HG03135 (cell line): Measurements from ENCODE around the gene AKAP13.
"Not testable (repeated sequence)": the region's sequence is repeated elsewhere in the genome, so short reads cannot be mapped to it uniquely, and the experiment has no call there.

Source experiments
- ATAC-seq: cut with Tn5 transposase; IDR thresholded peaks from one replicate; pipeline ENCODE4 v1.9.1; 2021; ENCODE audit warnings: mild to moderate bottlenecking, moderate library complexity; ENCODE audit not compliant: unreplicated experiment

AKAP13 gene

DNA sequence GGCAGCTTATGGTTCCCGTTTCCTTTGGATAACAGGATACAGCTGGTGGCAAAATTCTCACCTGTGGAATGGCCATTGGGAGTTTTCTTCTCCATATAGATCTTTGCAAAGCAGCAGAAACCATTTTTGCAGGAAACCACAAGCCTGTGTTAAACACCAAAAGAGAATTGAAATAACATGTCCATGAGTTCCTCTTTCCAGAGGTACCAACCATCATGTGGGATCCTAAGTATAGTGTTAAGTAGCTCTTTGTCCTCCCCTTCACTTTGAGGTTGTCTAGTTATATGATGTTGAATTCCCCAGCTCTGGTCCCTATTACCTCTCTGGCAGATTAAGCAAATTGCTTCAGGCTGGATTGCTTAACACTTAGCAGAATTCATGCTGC is 94.9 kb downstream of the AKAP13 start:
- ATAC-seq, result peak; percentile 49

DNA sequence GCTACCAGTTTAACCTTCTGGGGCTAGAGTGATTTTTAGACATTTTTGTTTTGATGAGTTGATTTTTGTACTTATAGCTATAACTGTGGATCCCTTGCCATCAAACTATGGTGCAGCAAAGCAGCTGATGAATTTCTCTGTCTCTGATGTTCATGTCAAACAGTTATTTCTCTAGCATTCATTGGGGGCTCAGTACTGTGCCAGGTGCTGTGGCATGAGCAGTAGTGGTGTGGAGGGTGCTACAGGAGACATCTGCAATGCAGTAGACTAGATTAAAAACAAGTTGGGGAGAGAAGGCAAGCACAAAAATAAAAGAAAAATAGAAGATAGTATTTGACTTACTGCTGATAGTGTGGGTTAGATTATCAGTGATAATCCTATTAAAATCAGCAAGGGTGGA is 95.3 kb downstream of the AKAP13 start:
- ATAC-seq, result no peak

DNA sequence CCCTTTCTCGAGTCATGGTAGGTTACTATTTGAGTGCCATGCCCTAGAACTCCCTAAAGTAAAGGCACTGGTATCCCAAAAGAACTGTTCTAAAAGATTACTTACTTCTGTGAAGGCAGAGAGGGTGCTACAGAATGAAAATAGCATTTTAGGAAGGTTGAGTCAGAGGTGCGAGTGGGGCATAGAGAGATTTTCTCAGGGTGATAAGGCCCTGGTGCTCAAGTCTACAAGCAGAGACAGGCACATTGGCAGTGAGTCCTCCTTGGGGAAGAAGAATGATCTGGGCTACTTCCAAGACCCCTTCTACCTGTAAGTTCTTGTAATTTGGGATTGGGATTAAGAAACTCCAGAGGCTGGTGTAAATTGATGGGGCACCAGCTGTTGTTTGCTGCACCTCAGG is 96.7 kb downstream of the AKAP13 start:
- no peak for ATAC-seq

DNA sequence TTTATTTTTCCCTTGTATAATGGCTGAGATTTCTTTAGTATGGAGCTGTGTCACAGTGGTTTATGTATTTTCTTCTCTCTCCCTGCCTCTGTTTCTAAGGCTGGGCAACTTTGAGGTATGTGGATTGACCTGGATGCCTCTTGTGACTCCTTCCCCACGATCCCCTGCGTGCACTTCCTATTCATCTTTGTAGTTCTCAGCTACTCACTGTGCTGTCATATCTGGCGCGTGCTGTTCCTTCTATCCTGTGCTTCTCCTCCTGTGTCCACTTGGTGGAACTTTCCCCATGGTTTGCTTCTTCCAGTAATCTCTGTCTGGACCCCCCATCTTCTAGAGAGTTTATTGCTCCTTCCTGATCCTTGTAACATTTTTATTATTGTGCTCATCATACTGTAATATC is 97.3 kb downstream of the AKAP13 start:
- ATAC-seq, result no peak

DNA sequence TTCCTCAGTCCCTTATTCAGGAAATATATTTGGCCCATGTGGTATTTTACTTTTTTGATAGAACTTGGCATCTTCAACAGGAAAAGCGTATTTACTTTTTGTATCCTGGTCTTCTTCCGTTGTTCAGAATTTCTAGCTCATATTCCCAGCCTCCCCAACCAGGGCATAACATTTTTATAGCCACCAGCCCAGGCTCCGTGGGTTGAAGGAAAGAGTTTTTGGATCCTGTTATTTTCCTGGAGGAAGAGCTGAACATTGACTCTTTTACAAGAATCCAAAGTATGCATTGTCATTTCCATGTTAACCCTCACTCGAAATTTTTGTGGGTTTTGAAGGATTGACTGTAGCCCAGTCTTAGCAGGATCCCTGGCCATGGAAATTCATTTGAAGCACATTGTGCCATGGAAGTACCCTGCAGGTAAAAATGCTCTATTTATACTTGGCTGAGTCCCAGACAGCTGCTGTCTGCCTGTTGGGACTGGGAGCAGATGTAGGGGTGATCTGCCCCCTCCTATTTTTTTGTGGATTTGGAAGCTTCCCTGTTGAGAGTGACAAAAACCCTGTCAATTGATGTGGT is 98.8 kb downstream of the AKAP13 start:
- ATAC-seq, result no peak

DNA sequence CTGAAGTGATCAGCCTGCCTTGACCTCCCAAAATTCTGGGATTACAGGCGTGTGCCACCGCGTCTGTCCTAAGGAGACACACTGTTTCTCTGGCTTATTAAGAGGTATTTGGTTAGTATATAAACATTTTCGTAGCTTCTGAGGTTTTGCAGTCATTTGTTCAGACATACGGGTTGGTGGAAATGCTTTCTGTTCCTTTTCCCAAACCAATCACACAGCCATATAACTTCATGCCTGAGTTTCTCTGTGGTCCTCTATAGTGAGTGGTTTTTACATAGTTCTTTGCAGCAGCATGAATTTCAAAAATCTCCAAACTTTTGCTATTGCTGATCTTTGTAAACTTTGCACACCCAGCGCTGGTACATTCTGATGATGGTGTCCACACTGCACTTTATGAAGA is 100.5 kb downstream of the AKAP13 start:
- no peak for ATAC-seq

DNA sequence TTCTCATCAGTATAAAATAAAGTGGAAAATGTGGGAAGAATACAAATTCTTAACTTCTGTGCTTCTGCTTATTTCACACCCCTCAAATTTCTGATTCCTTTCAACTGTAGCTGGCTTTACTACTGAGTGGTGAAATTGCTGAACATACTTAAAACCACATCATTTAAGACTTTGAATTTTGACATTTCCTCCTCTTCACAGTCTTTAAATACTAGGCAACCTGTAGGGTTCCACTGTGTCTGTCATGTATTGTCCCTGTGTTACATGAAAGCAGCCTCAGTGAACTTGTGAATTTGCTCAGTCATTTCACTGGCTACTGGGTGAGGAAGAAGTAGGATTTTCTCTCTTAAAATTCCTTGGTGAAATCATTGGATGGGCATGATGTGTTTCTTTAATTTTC is 101.1 kb downstream of the AKAP13 start:
- not testable (repeated sequence) for ATAC-seq

DNA sequence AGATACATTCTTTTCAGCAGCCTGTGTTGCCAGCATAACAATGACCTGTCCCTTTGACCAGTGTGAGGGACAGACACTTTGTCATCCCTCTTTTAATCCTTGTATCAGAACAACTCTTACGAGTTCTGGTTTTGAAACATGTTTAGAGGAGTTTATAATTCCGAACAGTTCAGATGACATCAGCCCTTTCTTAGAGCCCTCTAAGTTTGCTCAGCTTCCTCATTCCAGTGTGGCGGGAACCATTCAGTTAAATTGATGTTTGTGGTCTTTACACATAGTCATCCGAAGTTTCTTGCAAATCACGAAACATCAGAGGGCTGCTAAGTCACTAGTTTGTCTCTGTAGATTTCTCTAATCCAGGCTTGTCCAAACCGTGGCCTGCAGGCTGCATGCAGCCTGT is 102.5 kb downstream of the AKAP13 start:
- no peak for ATAC-seq

DNA sequence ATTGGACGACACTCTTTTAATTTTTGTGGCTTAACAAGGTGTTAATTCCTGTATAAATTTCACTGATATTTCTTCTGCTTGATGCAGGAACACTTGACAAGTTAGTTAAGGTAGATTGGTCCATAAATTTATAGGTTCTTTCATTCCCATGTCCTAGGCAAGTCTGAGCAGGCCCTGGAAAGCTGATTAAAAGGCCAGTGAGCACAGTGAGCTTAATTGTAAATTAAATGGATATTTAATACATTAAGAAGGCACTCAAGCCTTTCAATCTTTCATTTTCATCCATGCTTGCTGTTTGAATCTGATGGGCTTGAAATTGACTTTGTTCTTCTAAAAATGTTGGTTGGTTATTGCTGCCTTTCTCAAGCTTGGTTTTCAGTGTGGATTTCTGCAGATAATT is 103.6 kb downstream of the AKAP13 start:
- ATAC-seq, result not testable (repeated sequence)

DNA sequence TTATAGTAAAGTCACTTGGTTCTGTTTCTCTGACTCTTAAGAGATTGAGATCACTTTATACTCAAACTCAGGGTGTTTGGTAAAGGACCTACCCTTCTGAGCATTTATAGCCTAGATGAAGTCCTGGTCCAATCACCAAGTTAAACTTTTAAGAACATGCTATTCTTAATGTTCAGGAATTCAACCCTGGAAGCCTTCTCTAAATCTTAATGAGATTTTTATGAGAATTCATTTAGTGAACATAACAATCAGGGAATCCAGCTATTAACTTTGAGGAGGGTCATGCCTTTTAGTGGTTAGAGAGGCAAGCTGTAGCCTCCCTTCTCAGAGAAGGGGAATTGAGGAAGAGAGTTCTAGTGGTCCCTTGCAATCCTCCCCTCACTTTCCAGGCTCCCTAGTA is 104.5 kb downstream of the AKAP13 start:
- not testable (repeated sequence) for ATAC-seq

DNA sequence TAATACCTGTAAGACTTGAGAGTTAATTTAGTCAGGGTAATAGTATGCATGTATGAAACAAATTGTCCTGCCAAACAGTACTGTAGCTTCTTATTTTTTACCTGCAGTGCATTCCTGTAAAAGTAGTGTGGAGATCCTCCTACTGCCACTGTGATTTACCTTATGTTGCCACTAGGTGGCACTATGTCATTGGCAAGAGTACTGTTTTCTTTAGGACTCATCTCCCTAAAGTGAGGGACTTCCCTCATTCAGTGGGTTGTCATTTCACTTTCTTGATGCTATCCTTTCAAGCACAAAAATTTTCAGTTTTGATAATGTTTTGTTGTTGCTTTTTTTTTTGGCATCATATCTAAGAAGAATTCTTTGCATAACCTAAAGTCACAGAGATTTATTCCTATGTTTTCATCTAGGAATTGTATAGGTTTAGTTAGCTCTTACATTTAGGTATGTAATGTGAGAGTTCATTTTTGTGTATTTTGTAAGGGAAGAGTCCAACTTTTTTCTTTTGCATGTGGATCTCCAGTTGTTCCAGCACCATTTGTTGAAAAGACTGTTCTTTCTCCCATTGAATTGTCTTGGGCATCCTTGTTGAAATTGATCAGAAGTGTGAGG is 105.7 kb downstream of the AKAP13 start:
- ATAC-seq, result no peak

DNA sequence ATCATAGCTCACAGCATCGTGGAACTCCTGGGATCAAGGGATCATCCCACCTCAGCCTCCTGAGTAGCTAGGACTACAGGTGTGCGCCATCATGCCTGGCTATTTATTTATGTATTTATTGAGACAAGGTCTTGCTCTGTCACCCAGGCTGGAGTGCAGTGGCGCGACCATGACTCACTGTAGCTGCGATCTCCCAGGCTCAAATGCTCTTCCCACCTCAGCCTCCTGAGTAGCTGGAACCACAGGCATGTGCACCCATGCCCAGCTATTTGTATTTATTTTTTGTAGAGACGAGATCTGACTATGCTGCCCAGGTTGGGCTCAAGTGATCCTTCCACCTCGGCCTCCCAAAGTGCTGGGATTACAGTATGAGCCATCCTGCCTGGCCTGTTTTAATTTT is 107.4 kb downstream of the AKAP13 start:
- not testable (repeated sequence) for ATAC-seq

DNA sequence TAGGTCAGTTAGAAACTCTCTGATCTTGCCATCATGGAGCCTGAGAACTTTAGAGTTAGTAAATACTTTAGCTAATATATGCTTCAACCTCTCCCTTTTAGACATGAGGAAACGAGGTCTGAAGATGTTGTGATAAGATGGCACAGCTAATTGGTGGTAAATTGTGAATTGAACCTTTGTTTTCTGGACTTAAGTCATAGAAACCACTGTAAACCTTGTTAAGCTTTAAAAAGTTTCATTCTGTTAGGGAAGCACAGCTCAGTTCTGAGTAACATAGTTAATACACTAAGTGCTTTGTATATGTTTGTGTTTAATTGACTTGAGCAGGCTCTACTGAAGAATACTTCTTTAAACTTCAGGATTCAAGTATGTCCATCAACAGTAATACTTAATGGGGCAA is 108.6 kb downstream of the AKAP13 start:
- no peak for ATAC-seq

DNA sequence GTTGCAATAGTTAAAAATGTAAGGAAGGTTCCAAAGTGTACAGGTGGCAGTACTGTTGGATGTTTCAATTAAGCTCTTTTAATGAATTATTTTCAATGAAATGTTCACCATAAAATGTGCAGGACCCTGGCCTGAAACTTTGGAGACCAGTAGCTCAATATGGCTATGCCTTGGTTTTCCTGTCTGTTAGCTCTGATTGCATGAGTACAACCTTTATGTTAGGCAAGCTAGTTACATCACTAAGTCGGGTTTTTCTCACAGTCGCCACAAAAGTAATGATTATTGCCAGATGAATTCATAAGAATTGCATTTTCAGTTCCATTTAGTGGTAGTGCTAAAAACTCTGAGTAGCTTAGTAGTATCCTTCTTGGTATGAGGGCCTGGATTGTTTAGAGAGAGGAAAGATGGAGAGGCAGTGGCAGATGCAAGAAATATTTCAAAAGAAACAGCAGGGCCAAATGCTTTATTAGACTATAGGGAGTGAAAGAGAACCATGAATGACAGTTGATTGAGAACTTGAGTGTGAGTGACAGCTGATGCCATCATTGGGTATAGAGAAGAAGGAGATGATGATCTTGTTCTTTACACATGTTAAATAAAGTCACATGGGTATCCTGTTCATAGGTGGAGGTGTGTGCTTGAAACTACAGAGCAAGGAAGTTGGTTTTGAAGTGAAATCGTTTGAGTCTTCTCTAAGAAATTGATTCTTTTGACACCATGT is 109.5 kb downstream of the AKAP13 start:
- ATAC-seq, result no peak

DNA sequence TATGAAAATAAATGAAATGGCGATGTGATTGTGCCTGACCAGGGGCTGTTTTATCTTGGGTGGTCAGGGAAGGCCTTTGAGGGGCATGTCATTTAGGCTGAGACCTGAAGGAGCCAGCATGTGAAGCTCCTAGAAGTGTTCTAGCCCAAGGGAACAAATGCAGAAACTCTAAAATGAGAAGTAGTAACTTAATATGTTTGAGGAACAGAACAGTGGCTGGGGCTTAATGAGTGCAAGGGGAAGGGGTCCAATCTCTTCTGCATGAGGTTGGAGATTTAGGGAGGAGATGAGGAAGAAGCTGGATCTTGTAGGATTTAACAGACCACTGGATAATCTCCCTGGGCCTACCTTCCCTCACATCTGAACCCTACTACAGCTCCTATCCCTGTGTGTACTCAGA is 110.5 kb downstream of the AKAP13 start:
- no peak for ATAC-seq

DNA sequence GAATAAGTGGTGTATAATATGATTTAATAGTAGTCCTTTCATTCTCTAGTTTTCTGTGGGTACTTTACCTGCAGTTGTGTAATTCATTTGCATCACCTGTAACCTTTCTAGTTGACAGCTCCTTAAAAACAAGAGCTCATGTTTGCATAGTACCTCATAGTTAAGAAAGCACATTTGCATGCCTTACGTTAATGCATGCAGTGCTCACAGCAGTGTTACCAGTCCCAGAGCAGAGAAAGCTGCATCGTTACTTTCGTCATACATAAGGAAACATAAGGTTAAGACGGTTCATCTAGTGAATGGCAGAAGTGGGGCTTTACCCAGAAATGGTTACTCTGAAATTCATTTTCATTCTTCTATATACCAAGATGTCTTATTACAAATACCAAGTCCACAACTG is 111.3 kb downstream of the AKAP13 start:
- no peak for ATAC-seq

DNA sequence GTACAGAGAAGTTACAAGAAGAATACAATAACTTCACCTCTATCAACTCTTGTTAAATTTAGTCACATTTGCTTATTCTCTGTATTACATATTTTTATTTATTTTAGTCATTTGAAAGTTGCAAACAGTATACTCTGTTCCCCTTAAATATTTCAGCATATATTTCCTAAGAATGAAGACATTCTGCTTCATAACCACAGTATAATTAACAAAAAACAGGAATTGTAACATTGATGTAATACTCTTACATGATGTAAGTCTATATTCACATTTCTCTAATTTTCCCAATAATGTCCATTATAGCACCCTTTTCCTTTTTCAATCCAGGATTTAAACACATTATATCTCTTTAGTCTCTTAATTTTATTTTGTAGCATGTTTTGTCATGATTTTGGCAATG is 112.0 kb downstream of the AKAP13 start:
- ATAC-seq, result no peak

DNA sequence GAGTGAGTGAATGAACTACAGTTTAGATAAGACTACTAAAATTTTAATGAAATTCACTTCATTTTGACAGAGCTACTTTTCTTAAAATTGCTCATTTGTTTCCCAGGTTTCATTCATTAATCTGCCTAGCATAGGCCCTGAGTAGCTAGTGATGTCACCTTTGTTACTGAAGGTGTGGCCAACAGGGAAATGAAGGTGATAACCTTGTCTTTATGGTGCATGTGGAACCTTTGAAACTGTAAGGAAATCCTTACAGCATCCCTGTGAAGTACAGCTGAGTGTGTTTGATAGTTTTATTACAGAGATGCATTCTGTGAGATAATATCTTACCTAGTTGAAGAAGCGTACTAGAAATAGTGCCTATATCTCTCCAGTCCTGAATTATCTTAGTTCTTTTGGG is 112.9 kb downstream of the AKAP13 start:
- no peak for ATAC-seq

DNA sequence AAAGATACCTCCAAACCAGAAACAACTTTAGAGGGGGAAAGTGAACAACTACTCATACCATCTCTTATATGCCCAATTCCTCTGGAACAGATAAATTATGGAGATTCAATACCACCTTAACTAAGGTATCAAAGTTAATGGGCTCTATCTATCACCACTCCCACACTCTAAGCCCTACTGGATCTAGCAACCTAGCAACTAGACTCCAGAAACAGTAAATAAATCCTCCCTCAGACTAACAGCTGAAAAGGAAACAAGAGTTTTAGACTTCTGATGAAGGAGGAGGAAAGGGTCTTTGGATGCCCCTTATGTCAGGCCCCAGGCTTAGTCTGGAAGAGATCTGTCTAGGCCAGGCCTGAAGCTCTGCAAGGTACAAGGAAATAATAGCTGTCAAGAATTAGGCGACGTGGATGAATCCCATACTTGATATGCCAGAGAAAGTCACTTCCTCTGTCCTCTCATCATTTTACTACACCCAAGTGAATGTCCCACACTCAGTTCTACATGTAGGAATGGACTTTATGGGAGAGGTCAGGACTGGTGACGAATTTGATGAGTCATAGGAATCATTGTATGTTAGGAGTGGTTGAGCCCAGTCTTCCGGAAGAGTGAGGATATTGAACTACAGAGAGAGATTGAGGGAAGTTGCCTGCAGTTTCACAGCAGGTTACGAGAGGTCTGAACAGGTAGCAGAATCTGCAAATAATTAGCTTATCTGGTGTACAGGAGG is 113.8 kb downstream of the AKAP13 start:
- no peak for ATAC-seq

DNA sequence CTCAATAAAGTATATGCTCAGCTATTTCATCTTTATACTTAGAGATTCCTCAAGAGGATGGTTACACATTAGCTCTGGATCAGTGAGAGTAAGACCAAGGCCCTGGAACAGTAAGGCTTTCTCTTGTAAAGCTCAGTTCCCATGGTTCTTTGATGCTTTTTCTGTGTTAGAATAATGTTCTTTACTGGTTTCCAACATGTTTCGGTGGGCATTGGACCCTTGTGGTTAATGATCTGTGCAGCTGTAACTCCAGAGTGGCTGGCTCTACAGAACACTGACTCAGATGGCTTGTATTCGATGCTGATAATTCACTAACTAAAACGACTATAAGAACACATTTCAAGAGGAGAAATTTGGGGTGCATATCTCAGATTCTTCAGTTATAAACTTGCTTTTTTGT is 114.7 kb downstream of the AKAP13 start:
- ATAC-seq, result no peak

DNA sequence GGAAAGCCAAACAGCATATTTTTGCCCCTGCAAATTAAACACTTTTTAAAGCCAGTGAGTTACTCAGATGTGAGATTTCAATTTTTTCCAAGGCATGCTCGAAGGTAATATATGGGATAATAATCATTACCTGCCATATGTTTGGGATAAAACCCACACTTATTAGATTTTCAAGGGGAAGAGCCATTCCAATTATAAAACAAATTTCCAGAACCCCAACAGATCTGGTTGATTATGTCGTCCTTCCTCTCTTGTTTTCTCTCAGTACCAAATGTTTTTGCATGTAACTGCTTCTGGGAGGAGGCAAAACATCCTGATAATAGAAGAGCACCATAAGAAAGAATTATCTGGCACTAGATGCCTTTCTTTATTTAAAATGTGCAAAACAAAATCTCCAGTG is 115.1 kb downstream of the AKAP13 start:
- no peak for ATAC-seq

DNA sequence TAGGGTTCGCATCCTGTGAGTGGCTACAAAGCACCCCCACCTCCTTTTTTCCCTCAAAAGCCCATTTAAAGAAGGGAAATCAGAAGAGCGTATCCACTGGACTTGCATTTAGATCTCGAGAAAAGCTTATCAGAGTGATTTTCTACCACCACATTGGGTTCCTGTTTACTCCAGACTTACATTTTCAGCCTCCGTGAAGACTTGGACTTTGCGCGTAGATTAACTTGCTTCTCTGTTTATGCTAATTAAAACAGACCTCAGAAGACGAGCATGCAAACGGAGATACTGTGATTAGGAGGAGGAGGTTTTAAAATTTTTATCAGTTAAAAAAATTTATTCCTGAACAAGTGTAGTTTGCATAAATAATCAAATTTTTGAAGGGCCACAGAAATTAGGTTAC is 115.7 kb downstream of the AKAP13 start:
- no peak for ATAC-seq
